SK-N-MC (cell line): ENCODE results near the gene C12orf54.

Experiments
- EZH2 ChIP-seq: fragments of 200-600 bp; sonication (generic); IDR thresholded peaks from one replicate; pipeline ENCODE4 v1.6.1; 2017; ENCODE audit warnings: antibody characterized with exemption
- FOXP2 ChIP-seq: optimal IDR thresholded peaks from 2 replicates; pipeline ENCODE3; 2011; ENCODE audit warnings: mild to moderate bottlenecking, moderate library complexity; ENCODE audit not compliant: insufficient read depth; ENCODE audit errors: extremely low read length, control extremely low read depth
- POLR2AphosphoS5 ChIP-seq: IDR thresholded peaks from 2 replicates; pipeline ENCODE4 v1.6.1; 2012; ENCODE audit warnings: mild to moderate bottlenecking, low read depth, low read length, borderline replicate concordance

DNA sequence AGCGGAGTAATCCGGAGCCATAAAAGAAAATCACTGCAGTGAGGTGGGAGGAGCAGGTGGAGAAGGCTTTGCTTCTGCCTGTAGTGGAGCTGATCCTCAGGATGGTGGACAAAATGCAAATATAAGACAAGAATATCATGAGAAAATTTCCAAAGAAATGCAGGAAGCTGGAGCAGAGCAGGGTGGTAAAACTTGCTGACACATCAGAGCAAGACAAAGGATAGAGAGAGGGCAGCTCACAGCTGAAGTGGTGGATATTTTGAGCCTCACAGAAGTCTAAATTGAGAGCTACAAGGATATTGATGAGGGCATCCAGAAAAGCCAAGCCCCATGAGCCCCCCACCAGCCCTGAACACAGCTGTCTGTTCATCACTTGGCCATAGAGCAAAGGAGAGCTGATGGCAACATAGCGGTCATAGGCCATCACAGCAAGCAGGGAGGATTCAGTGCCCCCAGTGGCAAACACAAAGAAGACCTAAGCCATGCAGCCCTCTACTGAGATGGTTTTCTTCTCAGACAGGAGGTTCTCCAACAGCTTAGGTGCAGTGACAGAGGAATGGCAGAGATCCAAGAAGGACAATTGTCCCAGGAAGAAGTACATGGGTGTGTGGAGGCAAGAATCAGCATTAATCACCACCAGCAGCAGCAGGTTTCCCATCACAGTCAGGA is 40.0 kb upstream of the C12orf54 start:
- TF ChIP-seq POLR2AphosphoS5, result no peak
- no peak for TF ChIP-seq EZH2
- no peak for TF ChIP-seq FOXP2
